Femur (tissue), 1 donor: ENCODE data around the gene SBK3.
"Not testable (repeated sequence)": the region's sequence is repeated elsewhere in the genome, so short reads cannot be mapped to it uniquely, and the experiment has no call there.

Experiments
- DNase-seq: peaks from one replicate; pipeline ENCODE4 v3.0.0-alpha.2; 2017

SBK3 gene

DNA sequence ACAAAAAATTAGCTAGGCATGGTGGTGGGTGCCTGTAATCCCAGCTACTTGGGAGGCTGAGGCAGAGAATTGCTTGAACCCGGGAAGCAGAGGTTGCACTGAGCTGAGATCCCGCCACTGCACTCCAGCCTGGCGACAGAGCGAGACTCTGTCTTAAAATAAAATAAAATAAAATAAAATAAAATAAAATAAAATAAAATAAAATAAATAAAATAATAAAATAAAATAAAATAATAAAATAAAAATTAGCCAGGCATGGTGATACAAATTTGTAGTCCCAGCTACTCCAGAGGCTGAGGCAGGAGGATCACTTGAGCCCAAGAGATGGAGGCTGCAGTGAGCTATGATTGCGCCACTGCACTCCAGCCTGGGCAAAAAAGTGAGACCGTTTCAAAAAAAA lies 28.6 kb upstream of the SBK3 start:
- DNase-seq: not testable (repeated sequence)

DNA sequence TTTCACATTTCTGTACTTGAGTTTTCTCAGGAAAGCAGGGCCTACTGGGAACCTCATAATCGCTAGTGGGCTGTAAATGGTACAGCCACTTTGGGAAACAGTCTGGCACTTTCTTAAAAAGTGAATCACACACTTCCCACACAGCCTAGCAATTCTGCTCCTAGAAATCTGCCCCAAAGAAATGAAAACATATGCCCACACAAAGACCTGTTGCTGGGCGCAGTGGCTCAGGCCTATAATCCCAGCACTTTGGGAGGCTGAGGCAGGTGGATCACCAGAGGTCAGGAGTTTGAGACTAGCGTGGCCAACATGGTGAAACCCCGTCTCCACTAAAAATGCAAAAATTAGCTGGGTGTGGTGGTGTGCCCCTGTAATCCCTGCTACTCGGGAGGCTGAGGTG lies 24.1 kb upstream of the SBK3 start:
- DNase-seq: not testable (repeated sequence)

DNA sequence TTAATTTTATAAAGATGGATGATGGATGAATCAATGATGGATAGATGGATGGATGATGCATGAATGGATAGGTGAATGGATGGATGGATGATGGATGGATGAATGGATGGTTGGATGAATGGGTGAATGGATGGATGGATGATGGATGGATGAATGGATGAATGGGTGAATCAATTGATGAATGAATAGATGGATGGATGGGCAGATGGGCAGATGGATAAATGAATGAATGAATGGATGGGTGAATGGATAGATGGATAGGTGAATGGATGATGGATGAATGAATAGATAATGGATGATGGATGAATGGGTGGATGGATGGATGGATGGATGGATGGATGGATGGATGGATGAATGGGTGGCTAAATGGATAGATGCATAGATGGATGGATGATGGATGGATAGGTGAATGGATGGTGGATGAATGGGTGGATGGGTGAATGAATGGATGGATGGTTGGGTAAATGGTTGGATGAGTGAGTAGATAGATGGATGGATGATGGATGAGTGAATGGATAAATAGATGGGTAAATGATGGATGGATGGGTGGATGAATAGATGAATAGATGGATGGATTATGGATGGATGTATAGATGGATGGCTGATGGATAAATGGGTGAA lies 22.5 kb upstream of the SBK3 start:
- no peak for DNase-seq

DNA sequence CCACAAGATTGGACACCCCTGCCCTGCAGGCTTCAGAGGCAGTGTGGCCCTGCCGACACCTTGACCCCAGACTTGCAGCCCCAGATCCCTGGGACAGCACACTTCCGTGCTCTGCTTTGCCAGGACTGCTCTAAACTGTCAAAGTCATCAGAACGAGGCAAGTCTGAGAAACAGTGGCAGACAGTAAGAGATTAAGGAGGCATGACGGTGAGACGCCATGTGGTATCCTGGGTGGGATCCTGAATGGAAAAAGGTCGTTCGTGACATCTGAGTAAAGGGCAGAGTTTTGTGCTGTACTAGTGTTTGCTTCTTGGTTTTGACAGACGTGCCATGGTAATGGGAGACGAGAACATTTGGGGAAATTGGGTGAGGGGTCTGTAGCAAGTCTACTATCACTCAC lies 21.5 kb upstream of the SBK3 start:
- no peak for DNase-seq

DNA sequence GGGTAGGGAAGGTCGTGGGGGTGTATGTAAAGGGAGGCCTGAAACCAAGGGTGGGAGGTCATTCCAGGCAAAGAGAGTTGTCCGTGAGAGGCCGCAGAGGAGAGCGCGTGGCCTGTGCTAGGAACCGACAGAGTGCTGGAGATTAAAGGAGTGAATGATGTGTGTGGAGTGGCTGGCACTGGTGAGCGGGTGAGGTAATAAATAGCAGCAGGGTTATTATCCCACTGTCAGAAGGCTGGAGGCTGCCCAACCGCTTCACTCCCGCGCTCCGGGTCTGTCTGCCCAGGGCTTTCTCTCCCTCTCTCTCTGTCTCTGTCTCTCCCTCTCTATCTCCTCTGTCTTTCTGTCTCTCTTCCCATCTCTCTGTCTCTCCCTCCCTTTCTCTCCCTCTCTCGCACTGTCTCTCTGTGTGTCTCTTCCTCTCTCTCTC lies 17.9 kb upstream of the SBK3 start:
- DNase-seq: peak; percentile 70

DNA sequence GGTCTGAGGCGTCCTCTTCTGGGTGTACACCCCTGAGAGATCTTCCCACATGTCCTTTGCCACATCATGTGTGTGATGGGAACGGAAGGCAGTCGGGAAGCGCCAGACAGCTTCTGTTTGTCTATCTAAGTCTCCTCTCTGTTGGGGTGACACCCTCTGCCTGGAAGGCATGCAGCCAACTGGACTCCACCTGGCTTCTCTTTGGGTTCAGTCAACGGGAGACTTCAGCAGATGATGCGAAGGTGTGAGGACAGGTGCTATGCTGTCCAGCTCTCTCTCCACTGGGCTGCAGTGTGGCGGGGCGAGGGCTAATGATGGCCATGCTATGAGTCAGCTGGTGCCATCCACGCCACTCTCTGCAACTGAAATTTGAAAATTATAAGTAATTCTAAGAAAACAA lies 14.3 kb upstream of the SBK3 start:
- DNase-seq: no peak

DNA sequence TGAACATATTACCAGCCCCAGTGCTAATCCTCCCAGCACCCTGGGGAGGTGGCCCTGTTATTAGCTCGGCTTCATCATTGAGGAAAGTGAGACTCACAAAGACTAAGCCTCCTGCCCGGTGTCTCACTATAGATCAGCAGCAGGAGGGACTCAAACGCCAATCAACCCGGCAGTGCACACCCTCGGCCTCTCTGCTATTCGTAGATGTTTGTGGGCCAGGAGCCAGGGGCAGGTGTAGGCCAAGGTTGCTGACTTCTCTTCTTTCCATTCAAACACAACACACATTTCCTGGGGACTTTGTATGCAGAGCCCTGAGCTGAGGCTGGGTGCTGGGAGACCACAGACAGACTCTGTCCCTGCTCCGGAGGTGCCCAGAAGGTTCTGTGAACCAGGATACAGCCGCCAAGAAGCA lies 9.4 kb upstream of the SBK3 start:
- no peak for DNase-seq

DNA sequence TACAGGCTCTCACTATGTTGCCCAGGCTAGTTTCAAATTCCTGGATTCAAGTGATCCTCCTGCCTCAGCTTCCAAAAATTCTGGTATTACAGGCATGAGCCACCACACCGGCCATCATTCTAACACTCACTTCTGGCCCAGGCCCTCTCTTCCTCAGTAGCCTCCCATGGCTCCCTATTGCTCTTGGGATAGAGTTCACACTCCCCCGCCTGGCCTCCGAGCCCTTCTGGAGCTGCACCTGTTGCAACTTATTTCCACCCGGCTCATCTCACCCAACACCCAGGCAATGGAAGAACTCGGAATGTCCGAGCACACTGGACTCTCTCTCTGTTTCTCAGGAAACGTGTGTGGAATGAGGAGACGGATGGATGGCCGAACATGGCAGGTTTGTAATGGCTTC lies 9.0 kb upstream of the SBK3 start:
- DNase-seq: no peak

DNA sequence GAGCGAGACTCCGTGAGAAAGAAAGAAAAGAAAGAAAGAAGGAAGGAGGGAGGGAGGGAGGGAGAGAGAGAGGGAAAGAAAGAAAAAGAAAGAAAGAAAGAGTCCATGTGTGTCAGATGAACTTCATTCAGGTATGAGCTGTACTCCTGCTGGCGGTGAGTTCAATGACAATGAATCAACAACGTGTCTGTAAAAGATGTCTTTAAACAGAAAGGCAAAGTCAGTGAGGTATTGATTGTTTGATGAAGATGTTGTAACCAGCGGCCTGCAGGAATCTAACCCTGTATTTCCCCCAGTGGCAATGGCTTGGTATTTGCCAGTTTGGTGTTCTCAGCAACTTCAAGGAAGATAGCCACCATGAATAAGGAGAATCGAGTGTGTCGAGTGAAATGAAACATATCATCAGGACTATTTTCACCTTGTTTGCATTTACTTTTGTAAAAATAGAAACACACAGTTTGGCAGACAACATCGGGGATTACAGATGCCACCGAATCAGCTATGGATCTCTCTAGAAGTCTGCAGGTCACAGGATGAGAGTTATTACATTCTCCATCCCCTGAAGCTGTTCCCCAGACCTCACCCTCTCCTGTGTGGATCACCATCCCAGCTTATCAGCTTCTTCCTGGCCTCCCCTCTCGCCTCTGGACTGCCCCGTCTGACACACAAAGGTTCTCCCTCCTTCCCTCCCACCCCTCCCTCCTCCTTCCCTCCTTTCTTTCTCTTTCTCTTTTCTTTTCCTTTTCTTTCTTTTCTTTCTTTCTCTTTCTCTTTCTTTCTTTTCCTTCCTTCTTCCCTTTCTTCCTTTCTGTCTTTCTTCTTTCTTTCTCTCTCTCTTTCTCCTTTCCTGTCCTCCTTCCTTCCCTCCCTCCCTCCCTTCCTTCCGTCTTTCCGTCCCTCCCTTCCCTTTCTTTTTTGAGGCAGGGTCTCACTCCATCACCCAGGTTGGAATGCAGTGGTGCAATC lies 8.2 kb upstream of the SBK3 start:
- no peak for DNase-seq

DNA sequence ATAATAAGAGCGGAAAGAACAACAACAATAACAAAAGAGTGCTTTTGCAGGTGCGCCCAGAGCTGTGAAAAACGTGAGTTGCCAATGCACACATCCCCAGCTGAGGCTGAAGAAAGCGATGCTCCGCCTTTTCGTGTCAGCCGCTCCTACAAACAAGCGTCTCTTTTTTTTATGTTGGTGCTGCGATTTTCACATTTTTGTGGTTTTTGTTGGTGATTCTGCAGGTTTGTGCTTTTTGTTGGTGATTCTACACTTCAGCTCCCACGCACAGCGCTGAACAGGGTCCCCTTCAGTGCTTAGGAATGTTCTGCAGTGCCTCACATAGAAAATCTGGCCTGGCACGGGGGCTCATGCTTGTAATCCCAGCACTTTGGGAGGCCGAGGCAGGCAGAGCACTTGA lies 7.3 kb upstream of the SBK3 start:
- DNase-seq: no peak

DNA sequence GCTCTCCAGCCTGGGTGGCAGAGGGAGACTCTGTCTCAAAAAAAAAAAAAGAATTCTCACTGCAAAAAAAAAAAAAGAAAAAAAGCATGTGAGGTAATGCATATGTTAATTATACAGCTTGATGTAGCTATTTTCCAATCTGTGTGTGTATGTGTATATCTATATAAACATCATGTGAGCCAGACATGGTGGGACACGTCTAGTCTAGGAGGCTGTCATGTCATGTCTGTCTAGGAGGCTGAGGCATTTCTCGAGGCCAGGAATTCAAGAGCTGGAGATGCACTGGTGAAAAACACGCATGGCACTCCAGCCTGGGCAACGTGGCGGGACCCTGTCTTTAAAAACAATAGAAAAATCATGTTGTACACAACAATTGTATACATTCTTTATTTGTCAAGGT lies 6.9 kb upstream of the SBK3 start:
- DNase-seq: no peak

DNA sequence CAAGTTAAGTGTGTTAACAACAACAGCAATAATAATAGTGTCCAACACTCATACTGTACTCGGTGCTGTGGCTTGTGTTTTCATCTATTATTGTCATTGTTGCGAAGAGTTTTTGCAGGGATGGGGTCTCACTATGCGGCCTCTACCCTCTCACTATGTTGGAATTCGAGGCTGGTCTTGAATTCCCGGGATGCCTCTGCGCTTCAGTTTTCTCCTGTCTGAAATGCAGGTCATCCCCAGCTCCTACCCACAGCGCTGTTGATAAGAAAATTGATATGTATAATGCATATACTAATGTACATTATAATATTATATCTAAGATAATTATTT lies 4.9 kb upstream of the SBK3 start:
- no peak for DNase-seq

DNA sequence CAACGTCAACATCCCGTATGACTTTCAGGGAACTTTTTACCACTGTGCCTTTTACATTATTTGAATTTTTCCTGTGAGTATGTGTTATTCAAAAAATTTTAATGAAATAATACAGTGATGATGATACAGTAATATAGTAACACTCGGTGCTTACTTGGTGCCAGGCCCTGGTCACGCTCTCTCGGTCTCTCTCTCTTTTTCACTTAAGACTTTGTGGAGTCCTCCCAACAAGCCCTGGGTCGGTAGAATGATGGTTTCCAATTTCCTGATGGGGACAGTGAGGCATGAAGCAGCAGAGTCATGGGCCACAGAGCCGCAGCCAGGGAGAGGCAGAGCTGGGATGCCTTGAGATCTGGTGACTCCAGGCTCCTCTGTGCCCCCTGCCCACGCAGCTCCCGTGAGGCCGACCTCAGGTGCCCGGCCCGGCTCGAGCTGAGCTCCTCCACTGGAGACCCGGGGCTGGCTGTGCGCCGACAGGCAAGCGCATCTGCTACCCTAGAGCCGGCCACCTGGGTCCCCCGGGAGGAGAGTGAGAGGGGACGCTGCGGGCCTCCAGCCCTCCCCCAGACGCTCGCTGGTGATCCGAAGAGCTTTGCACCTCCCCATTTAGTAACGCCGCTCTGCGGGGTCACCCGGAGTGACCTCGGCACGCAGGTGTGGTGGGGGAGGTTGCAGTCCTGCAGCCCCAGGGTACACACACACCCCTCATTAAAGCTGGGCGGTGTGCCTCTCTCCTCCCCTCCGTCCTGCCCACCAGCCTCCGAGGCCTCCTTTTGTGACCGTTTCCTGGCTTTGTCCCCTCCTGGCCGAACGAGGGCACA lies 4.4 kb upstream of the SBK3 start:
- DNase-seq: no peak

DNA sequence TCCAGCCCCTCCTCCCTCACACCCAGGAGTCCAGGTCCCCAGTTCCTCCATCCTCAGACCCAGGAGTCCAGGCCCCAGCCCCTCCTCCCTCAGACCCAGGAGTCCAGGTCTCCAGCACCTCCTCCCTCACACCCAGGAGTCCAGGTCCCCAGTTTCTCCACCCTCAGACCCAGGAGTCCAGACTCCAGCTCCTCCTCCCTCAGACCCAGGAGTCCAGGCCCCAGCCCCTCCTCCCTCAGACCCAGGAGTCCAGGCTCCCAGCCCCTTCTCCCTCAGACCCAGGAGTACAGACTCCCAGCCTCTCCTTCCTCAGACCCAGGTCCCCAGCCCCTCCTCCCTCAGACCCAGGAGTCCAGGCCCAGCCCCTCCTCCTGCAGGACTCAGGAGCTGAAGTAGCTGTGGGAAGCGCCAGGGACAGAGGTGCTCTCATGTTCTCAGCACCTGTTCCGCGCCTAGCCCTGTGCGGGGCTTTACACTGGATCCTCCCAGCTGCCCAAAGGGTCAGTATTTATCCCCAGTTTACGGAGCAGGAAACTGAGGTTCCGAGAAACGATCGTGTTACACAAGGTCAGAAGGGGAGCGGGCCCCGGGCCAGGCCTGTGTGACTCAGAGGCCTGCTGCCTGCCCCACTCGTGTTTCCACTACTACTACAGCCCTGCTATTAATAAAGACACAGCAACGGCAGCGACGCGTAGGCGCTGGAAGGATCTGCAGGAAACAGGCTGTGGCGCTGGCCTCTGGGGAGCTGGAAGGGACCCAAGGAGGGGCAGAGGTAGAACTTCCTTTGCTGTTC lies 1.7 kb upstream of the SBK3 start:
- peak; percentile 65 for DNase-seq

DNA sequence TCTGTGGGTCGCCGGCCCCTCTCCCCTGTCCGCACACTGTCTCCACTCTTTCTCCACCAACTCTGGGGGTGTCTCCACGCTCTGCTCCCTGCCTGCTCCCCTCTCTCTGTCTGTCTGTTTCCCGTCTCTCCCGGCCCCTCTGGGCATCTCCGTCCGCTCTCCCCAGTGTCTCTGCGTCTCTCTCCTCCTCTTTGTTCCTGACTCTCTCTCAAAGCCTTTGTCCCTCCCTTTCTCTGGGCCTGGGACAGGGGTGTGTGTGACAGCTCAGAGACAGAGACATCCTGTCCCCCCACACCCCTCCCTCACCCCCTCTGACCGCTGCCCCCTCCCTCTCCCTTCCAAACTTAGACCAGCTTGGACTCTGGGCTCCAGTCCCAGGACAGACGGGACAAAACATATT lies 668 bp upstream of the SBK3 start:
- no peak for DNase-seq

DNA sequence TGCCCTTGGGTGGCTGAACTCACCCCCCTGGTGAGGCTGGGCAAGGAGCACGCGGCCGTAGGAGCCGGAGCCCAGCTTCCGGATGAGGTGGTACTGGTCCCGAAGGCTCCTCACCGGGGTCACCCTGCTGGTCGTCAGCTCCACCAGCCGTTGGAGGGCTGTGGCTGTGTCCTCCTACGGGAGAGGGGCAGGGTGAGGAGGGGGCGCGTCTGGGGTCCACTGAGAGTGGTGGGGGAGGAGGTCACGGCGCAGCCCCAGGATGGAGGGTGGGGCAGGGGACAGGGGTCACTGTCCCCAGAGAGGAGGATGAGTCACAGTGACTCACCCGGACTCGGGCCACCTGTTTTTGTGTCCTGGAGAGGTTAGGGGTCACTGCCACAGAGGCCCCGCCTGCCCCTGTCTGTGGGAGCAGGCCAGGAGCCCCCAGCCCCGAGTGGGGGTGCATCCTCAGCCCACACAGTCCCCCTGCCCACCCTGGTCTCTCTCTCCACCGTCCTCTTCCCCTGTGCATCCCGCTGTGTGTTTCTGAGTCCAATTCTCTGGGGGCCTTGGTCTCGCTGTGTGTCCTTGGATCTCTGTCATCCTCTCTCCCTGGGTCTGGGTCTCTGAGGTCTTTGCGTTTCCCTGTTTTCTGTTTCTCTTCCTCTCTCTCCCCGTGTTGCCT lies 435 bp downstream of the SBK3 start:
- no peak for DNase-seq

DNA sequence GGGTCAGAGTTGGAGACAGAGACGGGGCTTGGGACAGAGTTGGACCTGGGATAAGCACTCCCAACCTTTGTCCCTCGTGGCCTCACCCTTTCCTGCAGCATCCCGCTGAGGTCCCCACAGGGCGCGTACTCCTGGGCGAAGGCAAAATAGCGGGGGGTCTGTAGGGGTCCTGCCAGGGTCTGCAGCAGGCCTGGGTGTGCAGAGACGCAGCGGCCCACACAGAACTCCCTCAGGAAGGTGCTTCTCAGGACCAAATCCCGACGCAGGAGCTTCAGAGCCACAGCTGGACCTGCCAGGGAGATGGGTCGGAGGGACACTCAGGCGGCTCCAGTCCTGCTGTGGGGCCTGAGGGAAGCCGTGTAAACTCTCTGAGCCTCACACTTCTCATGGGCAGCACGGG lies 1.3 kb downstream of the SBK3 start:
- DNase-seq: no peak

DNA sequence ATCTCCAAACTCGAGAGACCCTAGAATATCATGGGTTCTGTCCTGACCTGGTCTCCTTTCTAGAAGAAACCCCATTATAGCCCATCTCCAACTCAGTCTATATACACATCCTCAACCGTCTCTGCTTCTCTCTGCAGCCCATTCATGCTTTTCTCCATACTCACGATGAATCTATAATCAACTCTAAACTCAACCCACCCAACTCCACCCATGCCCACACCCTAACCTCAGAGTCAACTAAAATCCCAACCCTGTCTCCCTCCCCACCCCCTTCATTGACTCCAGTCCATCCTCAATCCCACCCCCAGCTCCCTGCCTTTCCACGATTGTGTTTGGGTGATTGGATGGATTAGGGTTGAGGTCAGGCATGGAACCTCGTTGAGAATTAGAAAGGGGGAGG lies 1.8 kb downstream of the SBK3 start:
- no peak for DNase-seq

DNA sequence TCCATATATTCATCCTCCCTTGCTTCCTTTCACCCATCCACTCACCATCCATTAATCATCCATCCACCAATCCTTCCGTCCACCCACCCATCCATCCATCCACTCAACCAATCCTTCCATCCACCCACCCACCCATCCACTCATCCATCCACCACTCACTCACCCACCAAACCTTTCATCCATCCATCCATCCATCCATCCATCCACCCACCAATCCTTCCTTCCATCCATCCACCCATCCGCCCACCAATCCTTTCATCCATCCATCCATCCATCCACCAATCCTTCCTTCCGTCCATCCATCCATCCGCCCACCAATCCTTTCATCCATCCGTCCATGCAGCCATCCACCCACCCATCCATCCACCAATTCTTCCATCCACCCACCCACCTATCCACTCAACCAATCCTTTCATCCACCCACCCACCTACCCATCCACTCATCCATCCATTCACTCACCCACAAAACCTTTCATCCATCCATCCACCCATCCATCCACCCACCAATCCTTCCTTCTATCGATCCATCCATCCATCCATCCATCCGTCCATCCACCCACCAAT lies 3.0 kb downstream of the SBK3 start:
- no peak for DNase-seq

DNA sequence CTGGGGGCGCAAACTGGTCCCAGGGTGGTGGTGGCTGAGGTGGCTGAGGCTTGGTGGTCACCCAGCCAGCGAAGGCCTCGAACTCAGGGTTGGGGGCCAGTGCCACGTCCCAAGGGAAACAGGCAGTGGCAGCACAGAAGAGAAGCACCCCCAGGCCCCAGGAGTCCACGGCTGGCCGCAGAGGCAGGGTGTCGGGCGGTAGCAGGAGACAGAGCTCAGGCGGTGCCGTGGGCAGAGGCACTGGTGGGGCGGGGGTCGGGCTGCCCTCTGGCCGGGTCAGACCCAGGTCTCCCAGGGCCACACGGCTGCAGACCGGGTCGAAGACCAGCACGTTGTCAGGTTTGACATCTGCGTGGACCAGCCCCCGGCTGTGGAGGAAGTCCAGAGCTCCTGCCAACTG lies 4.3 kb downstream of the SBK3 start:
- DNase-seq: no peak

DNA sequence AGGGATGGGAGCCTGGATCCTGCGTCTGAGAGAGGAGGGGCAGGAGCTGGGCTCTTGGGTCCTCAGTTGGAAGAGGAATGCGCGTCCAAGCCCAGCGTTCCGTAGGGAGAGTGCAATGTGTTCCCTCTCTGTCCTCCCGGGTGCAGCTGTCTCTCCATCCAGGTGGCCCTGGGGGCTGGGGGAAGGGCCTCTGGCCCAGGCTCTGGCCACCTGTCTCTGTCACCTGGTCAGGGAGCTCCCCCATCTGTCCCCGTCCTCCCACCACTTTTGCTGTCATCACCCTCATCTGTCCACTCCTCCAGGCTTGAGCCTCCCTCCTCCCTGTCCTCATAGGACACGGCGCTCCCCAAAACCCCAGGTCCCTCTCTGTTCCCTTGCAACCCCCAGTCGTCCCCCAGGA lies 4.7 kb downstream of the SBK3 start:
- peak; percentile 49 for DNase-seq
